NCI-H1930 (cell line): ENCODE data around the gene VCX.
"Not testable (repeated sequence)": the region's sequence is repeated elsewhere in the genome, so short reads cannot be mapped to it uniquely, and the experiment has no call there.

ENCODE experiments used
- DNase-seq, 2 experiments: peaks; one replicate each; lab custom pipeline; 2025; lab: John Stamatoyannopoulos, UW

VCX gene

DNA sequence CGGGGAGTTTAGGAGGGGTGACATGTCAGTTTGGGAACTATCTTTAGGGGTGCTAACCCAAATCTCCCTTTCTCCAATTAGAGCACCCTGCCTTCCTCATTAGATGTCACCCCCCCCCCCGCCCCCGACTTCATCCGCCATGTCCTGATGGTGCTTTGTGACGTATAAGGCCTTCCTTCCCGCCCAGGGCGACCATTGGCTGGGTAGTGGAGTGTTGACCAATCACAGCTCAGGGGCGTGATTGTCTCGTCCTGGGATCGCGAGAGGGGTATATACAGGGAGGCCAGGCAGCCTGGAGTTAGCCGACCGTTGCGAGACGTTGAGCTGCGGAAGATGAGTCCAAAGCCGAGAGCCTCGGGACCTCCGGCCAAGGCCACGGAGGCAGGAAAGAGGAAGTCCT is at the start of gene VCX:
VCX (plus strand) TSS at position 301 of the 400 bp plus-strand sequence; CDS start at position 334, 33 bp downstream.
- DNase-seq = not testable (repeated sequence)

DNA sequence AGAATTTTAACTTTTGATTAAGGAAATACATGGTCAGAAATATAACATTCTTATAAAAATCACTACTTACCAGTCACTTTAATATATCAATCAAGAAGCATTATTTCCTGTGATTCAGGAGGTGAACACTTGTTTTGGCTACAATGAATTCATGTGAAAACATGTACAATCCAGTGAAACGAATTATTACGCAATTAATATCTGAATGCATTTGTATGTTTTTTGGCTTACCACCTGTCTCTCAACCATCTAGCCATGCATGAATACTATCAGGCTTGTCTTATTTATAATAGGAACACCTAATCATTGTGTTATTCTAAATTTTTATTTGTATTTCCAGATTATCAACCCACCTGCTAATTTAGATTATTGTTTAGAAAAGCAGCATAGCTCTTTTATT is 44.6 kb upstream of the VCX start:
- DNase-seq = no peak

GRCh38 chrX:7801711-7802110 is 41.3 kb upstream of the VCX start:
- DNase-seq = no peak

- DNase-seq = no peak
Measured at GRCh38 chrX:7815166-7815805, 27.7 kb upstream of the VCX start.

- DNase-seq = no peak
Measured at GRCh38 chrX:7828594-7828993, 14.4 kb upstream of the VCX start.

DNA sequence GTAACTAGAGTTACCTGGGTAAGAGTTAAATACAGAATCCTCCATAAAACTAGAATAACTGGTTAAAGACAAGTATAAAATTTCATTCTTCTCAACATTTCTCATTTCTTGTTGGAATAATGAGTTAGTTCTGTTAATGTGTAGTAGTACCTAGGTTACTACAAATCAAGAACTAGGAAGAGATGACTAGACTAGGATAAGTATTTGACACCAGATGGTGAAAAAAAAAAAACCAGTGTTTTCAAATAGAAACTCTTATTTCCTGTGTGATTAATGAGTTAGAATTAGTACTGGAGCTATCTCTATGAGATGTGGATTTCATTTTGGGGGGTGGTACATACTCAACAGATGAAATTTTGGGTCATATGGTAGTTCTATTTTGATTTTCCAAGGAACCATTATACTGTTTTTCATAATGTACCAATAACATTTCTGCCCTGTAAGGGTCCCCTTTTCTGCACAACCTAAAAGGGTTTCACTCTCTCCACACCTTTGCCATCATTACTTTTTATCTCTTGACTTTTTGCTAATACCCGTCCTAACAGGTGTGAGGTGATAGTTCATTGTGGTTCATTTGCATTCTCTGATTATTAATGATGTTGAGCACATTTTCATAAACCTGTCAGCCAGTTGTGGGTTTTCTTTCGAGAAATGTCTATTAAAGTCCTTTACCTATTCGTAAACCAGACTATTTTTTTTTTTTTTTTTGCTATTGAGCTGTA is 1.7 kb upstream of the VCX start:
- no peak for DNase-seq

DNA sequence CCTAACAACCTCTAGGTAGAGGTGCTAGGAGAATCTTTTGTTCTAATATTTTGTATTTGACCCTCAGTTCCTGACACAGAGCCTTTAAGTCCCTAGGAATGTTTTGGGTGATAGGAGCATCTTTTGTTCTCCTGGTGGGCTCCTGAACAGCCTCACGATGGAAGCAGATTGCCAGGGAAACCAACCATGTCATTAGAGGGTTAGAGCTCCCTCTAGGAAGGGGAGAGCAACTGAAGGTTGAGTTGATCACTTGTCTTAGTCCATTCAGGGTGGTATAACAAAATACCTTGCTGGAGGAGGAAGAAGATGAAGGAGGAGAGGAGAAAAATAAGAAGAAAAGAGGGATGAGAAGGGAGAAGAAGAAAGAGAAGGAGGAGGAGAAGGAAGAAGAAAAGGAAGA is 9.2 kb downstream of the VCX start:
- DNase-seq = no peak

DNA sequence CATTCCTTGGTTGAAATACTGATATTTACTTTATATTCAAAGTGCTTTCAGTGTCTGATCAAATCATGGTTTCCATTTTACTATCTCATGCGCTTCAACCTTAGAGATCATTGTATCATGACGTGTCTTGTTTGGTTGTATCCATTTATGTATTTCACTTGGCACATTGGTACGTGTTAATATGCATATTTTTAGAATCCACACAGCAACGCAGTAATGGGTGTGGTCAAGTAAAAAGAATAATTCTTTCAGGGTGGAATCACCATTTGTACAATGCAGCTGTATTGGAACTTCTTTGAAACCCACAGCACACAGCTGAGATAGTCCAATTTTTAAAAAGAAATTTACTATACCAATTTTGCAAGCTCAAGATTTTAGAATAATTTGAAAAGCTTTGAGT is 29.1 kb downstream of the VCX start:
- DNase-seq = no peak

DNA sequence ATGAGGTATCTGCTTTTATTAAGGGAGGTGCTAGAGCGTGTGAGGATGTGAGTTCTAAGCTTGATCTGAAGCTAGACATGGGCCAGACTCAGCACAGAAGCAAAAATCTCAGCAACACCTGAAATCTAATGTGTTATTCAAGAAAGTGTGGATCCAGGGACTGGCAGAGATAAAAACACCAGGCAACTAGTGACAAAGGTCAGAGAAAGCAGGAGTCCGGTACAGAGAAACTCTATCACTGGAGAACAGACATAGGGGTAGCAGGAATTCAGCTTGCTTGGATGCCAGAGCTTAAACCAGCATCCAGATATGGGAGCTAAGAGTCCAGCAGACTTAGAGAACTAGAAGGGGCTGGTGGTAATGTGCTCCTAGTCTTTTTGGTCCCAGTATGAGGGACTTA is 34.0 kb downstream of the VCX start:
- DNase-seq = no peak

- DNase-seq = no peak
Measured at GRCh38 chrX:7889135-7889534, 46.2 kb downstream of the VCX start.

- DNase-seq = no peak
Measured at GRCh38 chrX:7889680-7890079, 46.7 kb downstream of the VCX start.

GRCh38 chrX:7891928-7892327 is 49.0 kb downstream of the VCX start:
- no peak for DNase-seq
